Kidney tubule cell (primary cell): ENCODE measurements around the gene NKD2.

Experiments used
- DNase-seq: peaks from one replicate; pipeline ENCODE4 v3.0.0-alpha.2; 2018; ENCODE audit warnings: low spot score

NKD2 gene

DNA sequence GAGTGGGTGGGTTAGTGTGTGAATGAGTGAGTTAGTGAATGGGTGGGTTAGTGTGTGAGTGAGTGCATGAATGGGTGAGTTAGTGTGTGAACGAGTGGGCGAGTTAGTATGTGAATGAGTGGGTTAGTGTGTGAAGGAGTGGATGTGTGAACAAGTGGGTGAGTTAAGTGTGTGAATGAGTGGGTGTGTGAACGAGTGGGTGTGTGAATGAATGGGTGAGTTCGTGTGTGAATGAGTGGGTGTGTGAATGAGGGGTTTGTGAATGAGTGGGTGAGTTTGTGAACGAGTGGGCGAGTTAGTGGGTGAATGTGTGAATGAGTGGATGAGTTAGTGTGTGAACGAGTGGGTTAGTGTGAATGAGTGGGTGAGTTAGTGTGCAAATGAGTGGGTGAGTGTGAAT lies 34.0 kb downstream of the NKD2 start:
- DNase-seq: no peak

DNA sequence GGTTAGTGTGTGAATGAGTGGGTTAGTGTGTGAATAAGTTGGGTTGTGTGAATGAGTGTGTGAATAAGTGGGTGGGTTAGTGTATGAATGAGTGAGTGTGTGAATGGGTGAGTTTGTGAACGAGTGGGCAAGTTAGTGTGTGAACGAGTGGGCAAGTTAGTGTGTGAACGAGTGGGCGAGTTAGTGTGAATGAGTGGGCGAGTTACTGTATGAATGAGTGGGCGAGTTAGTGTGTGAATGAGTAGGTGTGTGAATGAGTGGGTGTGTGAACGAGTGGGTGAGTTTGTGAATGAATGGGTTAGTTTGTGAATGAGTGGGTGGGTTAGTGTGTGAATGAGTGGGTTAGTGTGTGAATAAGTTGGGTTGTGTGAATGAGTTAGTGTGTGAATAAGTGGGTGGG lies 34.7 kb downstream of the NKD2 start:
- no peak for DNase-seq

DNA sequence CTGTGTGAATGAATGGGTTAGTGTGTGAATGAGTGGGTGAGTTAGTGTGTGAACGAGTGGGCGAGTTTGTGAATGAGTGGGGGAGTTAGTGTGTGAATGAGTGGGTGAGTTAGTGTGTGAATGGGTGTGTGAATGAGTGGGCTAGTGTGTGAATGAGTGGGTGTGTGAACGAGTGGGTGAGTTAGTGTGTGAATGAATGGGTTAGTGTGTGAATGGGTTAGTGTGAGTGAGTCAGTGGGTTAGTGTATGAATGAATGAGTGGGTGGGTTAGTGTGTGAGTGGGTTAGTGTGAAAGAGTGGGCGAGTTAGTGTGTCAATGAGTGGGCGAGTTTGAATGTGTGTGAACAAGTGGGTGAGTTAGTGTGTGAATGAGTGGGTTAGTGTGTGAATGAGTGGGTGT lies 35.5 kb downstream of the NKD2 start:
- DNase-seq: no peak

DNA sequence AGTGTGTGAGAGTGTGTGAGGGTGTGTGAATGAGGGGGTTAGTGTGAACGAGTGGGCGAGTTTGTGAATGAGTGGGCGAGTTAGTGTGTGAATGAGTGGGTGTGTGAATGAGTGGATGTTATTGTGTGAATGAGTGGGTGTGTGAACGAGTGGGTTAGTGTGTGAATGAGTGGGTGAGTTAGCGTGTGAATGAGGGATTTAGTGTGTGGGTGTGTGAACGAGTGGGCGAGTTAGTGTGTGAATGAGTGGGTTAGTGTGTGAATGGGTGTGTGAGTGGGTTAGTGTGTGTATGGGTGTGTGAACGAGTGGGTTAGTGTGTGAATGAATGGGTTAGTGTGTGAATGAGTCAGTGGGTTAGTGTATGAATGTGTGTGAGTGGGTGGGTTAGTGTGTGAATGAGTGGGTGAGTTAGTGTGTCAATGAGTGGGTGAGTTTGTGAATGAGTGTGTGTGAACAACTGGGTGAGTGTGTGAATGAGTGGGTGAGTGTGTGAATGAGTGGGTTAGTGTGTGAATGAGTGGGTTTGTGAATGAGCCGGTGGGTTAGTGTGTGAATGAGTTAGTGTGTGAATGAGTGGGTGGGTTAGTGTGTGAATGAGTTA lies 37.5 kb downstream of the NKD2 start:
- no peak for DNase-seq

DNA sequence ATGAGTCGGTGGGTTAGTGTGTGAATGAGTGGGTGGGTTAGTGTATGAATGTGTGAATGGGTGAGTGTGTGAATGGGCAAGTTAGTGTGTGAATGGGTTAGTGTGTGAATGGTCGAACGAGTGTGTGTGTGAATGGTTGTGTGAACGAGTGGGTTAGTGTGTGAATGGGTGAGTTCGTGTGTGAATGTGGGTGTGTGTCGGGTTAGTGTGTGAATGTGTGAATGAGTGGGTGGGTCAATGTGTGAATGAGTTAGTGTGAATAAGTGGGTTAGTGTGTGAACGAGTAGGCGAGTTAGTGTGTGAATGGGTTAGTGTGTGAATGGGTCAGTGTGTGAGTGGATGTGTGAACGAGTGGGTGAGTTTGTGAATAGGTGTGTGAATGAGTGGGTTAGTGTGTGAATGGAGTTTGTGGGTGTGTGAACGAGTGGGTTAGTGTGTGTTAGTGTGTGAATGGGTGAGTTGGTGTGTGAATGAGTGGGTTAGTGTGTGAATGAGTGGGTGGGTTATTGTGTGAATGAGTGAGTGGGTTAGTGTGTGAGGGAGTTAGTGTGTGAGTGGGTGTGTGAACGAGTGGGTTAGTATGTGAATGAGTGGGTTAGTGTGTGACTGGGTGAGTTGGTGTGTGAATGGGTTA lies 38.8 kb downstream of the NKD2 start:
- DNase-seq: no peak

DNA sequence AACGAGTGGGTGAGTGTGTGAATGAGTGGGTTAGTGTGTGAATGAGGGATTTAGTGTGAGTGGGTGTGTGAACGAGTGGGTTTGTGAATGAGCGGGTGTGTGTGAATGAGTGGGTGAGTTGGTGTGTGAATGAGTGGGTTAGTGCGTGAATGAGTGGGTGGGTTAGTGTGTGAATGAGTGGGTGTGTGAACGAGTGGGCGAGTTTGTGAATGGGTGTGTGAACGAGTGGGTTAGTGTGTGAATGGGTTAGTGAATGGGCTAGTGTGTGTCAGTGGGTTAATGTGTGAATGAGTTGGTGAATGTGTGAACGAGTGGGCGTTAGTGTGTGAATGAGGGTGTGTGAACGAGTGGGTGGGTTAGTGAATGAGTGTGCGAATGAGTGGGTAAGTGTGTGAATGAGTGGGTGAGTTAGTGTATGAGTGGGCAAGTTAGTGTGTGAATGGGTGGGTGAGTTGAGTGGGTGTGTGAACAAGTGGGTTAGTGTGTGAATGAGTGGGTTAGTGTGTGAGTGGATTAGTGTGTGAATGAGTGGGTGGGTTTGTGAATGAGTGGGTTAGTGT lies 39.6 kb downstream of the NKD2 start:
- no peak for DNase-seq

DNA sequence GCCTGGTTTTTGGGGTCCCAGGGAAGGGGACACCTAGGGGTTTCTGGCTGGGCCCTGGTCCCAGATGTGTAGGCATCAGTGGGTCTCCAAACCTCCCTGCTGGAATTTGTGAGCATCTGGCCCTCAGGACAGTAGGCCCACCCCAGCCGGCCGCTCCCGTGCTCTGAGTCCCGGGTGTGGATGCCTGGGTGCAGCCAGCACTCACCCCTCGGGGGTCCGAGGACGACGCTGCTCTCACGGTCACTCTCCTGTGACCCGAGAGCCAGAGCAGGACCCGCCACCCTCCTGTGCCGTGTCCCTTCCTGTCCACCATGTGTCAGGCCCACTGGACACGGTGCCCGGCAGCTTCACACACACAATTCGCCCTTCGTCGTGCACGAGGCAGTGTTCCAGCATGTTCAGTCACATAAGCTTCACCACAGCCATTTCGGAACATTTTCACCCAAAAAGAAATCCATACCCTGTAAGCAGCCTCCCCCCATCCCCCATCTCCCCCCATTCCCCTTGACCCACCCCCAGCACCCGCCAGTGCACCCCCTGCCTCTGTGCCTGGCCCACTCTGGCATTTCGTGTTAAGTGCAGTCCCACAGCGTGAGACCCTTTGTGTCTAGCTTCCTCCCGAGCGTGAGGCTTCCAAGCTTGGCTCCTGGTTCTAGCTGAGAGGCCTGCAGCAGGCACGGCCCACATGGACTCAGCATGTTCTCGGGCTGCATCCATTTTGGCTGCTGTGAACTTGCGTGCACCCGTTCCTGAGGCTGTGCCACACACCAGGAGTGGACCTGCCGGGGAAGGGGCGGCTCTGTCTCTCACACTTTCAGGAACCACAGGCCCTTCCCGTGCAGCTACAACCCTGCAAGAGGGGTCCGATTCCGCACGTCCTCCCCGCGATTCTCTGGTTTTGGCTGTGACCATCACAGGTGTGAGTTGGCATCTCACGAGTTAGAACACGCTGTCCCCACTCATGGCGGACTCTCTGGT lies 40.5 kb downstream of the NKD2 start:
- DNase-seq: no peak

DNA sequence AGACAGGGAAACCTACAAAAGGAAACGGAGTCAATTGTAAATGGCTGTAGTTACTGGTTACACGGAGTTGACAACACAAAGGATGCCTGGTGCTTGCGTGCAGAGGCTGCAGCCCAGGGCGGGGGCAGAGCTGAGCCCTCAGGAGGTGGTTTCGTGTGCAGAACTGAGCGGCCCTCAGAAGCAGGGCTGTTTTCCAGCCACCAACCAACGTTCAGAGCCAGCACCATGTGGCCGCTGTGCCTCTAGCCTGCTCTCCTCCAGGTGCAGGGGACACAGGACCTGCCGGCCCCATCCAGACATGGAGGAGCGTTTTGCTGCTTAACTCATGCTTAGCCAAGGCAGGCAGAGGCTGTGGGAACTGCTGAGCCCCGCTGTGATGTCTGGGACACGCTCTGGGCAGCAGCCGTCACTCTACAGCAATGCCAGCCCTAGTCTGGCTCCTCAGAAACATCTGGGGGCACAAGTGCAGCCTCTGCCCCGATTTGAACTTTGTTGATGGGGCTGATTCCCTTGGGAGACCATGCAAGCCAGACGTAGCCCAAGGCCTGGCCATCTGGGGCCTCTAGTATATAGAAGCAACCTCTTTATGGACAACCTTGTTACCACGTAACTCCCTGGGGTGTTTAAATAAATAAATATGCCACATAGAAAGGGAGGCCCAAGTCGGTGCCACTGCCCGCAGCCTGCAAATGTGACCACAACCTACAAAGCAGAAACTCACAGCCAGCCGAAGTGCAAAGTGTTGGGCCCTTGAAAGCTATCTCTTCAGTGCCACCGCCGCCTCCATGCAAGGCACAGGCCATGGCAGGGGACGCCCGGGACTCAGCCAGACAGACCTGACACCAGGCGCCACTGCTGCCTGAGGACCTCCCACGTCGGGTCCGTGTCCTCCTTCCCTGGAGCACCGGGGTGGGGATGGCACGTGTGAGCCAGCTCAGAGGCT lies 42.1 kb downstream of the NKD2 start:
- DNase-seq: no peak

DNA sequence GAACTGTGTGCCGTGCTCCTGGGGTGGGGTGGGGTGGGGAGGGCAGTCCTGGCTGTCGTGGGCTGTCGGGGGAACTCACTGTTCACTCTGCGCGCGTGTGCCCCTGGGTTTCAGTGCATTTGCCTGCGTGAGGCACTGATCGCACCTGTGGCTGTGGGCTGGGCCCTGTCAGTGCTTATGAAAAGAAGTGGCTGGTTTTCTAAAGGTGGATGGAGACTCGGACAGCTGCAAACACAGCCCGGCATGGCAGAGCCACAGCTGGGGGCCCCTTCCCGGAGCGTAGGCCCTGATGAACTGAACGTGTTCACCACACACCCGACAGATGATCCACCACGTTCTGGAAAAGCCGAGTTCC lies 42.7 kb downstream of the NKD2 start:
- DNase-seq: no peak

DNA sequence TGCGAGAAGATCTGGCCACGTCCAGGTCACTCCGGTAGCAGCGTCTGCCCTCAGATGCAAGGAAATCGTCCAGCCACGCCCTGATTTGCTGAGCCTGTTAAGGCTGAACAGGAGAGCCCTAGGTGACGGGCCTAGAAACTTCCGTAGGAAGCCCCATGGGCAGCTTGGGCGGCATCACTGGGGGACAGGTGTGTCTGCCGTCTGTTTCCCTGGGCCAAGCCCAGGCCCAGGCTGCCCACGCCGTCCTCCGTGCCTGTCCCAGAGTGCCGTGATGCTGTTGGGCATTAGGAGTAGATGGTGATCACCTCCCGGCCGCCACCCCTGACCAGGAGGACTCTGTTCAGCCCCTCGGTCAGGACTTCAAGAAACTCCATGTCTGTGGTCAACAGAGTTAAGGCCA lies 43.5 kb downstream of the NKD2 start:
- DNase-seq: no peak

DNA sequence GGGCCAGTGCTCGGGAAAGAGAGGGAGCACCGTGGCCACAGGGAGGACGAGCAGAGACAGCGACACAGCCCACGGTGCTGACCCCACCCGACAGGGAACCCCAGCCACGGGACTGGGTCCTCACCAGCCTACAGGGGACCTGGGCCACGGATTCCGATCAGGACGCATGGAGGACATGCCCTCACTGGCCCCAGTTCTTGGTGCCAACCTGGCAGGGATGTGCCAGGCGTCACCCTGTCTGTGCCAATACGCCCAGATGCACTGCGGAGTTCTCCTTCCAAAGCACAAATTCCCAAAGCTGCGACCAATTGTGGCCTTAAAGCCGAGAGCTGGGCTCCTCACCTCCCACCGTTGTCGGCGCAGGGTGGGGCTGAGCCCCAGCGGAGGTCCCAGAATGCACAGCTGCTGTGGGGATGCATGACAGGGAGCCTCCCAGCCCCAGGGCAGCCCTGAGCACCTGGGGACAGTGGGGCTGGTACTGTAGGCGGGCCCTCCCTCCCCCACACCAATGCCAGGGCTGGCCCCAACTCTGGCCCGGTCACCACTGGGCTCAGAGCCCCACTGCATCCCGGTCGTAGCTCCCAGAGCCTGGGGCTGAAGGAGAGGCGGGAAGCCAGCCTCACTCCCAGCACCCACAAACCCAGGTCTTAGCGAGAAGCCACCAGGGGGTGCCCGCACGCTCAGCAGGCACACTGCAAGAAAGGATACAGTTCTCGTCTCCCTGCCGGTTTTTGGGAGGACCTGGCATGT lies 44.2 kb downstream of the NKD2 start:
- DNase-seq: no peak

DNA sequence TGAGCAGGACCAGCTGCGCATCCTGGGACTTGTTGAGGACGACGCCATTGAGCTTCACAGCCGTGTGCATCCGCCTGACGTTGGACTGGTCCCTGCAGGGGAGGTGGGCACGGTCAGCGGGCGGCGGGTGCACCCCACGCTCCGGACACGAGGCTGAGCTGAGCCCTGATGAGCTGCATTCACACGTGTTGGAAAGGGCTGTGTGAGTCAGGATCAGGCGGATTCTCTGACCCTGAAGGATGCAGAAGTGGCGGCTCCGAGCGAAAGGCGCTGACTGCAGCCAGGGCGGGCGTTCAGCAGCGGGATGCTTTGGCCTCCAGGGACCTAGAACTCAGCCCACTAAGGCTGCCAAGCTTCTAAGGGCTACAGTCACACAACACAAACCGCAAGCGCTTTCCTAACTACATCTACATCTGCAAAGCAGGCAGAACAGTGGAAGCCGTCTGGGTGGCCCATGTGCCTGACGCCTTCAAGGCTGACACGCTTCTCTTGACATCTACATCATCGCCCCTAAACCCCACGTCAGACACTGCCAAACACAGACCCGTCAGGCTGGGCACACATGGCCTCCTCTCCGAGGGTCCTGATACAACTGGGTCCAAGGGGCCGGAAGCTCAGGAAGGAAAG lies 44.9 kb downstream of the NKD2 start:
- DNase-seq: no peak

DNA sequence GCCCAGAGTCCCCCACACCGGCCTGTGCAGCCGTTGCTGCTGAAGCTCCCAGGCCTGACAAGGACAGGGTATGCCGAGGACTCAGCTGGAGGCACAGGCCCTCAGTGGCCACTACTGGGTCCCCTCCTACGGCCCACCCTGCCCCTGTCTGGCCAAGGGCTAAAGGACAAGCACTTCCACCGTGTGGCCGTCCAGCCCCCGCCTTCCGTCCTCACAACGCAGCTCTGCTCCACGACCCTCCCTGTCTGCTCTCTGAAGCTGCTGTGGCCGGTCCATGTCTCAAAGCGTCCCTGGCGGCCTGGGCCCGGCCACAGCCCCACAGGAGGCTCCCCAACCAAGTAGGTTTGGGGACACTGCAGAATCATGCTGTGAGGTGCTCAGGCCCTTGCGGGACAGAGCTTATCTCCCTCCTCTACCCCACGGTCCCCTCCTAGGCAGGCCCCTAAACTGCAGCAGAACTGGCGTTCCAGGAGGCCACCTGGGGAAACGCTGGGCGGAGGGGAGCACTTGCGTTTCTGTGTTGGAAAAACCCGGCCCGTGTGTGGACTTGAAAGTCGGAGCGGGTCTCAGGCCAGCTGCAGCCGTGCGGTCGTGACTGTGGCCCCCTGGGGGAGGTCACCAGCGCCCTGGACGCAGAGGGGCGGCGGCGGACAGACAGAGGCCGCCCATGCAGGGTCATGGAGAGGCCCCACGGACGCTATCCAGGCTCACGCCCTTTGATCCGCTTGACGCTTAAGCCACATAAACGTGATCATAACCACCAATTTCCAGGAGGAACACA lies 45.6 kb downstream of the NKD2 start:
- DNase-seq: no peak

DNA sequence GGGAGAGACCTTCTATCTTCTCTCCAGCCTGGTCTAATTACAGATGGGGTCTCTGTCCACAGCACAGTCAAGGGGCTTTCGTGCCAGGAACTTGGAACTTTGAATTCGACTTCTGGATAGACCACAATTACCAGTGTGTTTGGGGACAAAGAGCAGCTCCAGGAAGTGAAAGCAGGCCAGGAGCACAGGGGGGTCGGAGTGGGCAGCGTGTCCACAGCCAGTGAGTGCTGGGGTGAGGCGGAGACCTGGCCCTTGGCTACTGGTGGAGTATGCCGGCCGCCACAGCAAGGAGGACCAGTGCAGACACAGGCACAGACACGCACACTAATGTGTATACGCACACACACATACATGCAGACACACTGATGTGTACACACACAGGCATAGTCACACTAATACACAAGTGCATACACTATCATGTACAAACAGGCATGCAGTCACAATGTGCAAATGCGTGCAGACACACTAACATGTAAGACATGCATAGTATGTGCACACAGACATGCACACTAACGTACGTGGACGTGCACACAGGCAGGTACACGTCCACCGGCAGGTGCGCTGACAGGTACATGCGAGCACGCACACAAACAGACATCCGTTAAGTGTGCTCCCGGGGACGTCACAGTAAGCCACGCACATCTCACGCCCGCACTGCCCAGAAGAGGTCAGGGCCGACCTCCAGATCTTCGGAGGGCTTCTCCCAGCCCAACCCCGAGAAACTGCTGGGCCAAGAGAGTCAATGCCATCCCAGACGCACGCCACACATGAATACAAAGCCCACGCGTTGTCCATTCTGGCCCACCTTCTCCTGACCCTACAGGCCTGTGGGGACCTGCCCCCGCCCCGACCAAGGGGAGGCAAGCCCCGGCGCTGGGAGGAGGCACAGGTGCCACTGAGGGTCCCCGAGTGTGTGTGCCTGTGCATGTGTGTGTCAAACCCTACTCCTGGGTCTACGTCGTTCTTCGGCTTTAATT lies 46.5 kb downstream of the NKD2 start:
- no peak for DNase-seq

DNA sequence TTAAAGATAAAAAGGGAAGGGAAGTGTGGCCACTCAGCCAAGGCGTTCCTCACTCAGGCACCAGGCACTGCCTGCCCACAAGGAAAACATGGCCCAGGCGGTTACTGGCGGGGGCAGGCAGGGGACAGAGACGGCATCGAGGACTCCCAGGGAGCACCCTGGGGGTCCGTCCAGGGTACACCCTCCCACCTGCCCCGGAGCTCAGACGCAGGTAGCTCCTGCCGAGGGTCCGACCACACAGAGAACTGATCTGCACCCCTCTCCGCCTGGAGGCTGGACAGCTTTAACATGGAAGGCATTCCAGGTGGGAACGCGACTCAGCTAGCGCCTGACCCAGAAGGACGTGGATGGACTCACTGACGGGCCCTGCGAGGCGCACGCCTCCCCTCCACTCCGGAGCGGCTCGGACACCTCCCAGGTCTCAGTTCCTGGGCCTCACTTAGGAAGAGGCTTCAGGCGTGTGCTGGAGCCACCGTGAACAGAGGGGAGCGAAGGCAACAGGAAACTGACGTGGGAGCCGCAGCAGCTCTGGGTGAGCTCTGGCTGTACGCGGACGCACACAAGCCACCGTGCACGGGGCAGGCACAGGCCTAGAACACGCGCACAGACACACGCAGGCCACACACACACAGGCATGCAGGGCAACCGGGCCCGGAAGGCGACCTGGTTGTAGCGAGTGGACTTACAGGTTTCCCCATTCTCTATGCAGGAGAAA lies 47.5 kb downstream of the NKD2 start:
- DNase-seq: no peak

DNA sequence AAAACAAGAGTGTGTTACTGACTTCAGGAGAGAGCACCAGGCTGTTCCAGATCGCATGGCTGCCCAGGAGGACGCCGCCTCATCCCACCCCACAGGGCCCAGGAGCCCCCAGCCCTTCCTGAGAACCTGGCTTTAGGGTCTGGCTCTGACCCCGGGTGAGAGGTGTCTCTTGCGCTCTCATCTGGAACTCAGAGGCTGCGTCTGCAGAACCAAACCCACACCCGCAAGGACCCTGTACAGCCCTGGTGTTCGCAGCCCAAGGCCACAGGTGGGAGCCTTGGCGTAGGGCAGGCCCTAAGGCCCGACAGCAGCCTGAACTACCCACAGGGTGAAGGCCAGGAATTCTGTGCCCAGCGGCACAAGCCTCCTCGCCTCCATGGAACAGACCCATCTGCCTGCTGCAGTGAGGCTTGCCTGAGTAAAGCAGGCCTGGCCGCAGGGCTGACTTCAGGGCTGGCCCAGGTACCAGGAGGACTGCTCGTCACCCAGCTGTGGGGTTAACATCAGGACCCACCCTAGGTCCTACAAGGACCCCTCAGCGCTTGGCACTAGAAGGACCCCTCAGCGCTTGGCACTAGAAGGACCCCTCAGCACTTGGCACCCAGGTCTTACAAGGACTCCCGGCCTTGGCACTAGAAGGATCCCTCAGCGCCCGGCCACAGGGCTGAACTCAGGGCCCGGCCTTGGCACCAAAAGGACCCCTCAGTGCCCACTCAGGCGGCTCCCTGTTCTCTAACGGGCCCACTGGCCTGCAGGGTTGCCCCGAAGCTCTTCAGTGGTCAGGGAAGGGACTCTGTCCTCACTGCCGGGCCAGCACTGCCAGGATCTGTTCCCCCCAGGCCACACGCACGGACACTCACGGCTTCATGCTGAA lies 48.2 kb downstream of the NKD2 start:
- no peak for DNase-seq
